GM18951 (cell line): Measurements from ENCODE around the gene KLHL30.

Experiments used
- POLR2A ChIP-seq: IDR thresholded peaks from 4 replicates; pipeline ENCODE4 v1.6.1; 2011; ENCODE audit warnings: mild to moderate bottlenecking; ENCODE audit not compliant: insufficient read length, insufficient read depth; ENCODE audit errors: extremely low read depth
- in situ Hi-C: fragments of 300-500 bp; cut with MboI; formaldehyde crosslinking; loops from one replicate; pipeline ENCODE4 v1.12.0; 2022; ENCODE audit warnings: low sequenced_read_pairs, mixed read lengths, inconsistent platforms; ENCODE audit not compliant: unreplicated experiment

The KLHL30 gene

DNA sequence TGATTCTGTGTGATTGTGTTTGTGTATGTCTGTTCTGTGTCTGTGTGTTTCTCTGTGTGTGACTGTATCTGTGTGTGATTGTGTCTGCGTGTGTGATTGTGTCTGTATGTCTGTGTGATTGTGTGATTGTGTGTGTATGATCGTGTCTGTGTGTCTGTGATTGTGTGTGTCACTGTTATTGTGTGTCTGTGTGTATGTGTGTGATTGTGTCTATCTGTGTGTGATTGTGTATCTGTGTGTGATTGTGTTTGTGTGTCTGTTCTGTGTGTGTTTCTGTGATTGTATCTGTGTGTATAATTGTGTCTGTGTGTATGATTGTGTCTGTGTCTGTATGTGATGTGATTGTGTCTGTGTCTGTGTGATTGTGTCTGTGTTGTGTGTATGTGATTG, 11.7 kb upstream of the KLHL30 start:
- no peak for TF ChIP-seq POLR2A
- in situ Hi-C loops = no loop called here

- in situ Hi-C loops = no loop called here
- no peak for TF ChIP-seq POLR2A
Measured at GRCh38 chr2:238127165-238128060, 11.1 kb upstream of the KLHL30 start.

GRCh38 chr2:238128061-238128440, 10.4 kb upstream of the KLHL30 start:
- in situ Hi-C loops = no loop called here
- TF ChIP-seq POLR2A = no peak

DNA sequence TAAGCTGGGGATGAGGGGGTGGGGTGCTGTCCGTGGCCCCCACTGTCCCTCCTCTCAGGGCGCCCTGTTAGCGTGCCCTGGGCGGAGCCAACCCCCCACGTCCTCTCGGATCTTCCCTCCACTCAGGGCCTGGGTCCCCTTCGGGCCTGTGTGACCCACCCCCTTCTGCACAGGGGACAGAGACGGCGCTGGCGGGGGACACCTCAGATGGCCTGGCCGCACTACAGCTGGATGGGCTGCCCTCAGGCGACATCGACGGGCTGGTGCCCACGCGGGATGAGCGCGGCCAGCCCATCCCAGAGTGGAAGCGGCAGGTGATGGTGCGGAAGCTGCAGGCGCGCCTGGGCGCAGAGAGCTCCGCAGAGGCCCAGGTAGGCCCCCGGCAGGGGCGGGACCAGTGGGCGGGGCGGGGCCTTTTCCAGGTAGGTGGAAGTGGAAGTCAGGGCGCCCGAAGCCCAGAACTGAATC, 9.9 kb upstream of the KLHL30 start:
- no peak for TF ChIP-seq POLR2A
- in situ Hi-C loops = no loop called here

GRCh38 chr2:238129166-238130010, 9.1 kb upstream of the KLHL30 start:
- no peak for TF ChIP-seq POLR2A
- in situ Hi-C loops = no loop called here

DNA sequence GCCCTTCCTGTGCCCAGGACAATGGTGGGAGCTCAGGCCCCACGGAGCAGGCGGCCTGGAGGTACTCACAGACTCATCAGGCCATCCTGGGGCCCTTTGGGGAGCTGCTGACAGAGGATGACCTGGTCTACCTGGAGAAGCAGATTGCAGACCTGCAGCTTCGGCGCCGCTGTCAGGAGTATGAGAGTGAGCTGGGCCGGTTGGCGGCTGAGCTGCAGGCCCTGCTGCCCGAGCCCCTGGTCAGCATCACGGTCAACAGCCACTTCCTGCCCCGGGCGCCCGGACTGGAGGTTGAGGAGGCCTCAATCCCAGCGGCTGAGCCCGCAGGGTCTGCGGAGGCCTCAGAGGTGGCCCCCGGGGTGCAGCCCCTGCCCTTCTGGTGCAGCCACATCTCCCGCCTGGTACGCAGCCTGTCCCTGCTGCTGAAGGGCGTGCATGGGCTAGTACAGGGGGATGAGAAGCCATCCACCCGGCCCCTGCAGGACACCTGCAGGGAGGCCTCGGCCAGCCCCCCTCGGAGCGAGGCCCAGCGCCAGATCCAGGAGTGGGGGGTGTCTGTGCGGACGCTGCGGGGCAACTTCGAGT, 8.3 kb upstream of the KLHL30 start:
- TF ChIP-seq POLR2A = no peak
- in situ Hi-C loops = no loop called here

GRCh38 chr2:238130696-238131628, 7.5 kb upstream of the KLHL30 start:
- in situ Hi-C loops = no loop called here
- TF ChIP-seq POLR2A = no peak

GRCh38 chr2:238131761-238132462, 6.6 kb upstream of the KLHL30 start:
- in situ Hi-C loops = no loop called here
- TF ChIP-seq POLR2A = no peak

- in situ Hi-C loops = no loop called here
- no peak for TF ChIP-seq POLR2A
Measured at GRCh38 chr2:238132463-238133450, 5.7 kb upstream of the KLHL30 start.

GRCh38 chr2:238133499-238134392, 4.7 kb upstream of the KLHL30 start:
- TF ChIP-seq POLR2A = no peak
- in situ Hi-C loops = no loop called here

- TF ChIP-seq POLR2A = no peak
- in situ Hi-C loops = no loop called here
Measured at GRCh38 chr2:238134393-238134785, 4.1 kb upstream of the KLHL30 start.
